Mesenchymal stem cell (in vitro differentiated cells and primary cell): Measurements from ENCODE around the gene TMEM72.
"Not testable (repeated sequence)": the region's sequence is repeated elsewhere in the genome, so short reads cannot be mapped to it uniquely, and the experiment has no call there.

Source experiments
- DNase-seq: peaks from one replicate; pipeline ENCODE4 v3.0.0-alpha.2; 2013
- H2AFZ ChIP-seq: one replicate; pipeline ENCODE4 v1.6.1; 2013; ENCODE audit warnings: low read depth, mild to moderate bottlenecking, control low read depth, inconsistent platforms, low read length, moderate library complexity
- H2AK5ac ChIP-seq: 2 replicates; pipeline ENCODE4 v1.6.1; 2013; ENCODE audit warnings: low read length, moderate library complexity, mild to moderate bottlenecking, inconsistent platforms; ENCODE audit not compliant: severe bottlenecking
- H2BK120ac ChIP-seq: one replicate; pipeline ENCODE4 v1.6.1; 2013; ENCODE audit warnings: low read depth, mild to moderate bottlenecking, inconsistent platforms, low read length, moderate library complexity
- H2BK12ac ChIP-seq, 2 experiments: one replicate each; pipeline ENCODE4 v1.6.1; 2013; ENCODE audit warnings: inconsistent platforms in 2 of 2, low read length in 2 of 2, mild to moderate bottlenecking in 2 of 2, moderate library complexity in 2 of 2, control low read depth in 1 of 2
- H2BK15ac ChIP-seq: one replicate; pipeline ENCODE4 v1.6.1; 2013; ENCODE audit warnings: mild to moderate bottlenecking, low read depth, inconsistent platforms; ENCODE audit not compliant: poor library complexity, severe bottlenecking
- H2BK5ac ChIP-seq: 2 replicates; pipeline ENCODE4 v1.6.1; 2013; ENCODE audit warnings: low read depth, mild to moderate bottlenecking, low read length, control low read depth, inconsistent platforms; ENCODE audit not compliant: poor library complexity, severe bottlenecking
- H3K14ac ChIP-seq, 2 experiments: one replicate each; pipeline ENCODE4 v1.6.1; 2013; ENCODE audit warnings: inconsistent platforms in 2 of 2, low read length in 2 of 2, control low read depth in 1 of 2, mild to moderate bottlenecking in 1 of 2, moderate library complexity in 1 of 2
- H3K18ac ChIP-seq, 2 experiments: one replicate each; pipeline ENCODE4 v1.6.1; 2013; ENCODE audit warnings: inconsistent platforms in 2 of 2, low read length in 2 of 2, control low read depth in 1 of 2, low read depth in 1 of 2, mild to moderate bottlenecking in 1 of 2
- H3K23ac ChIP-seq, 2 experiments: one replicate each; pipeline ENCODE4 v1.6.1; 2013; ENCODE audit warnings: inconsistent platforms in 2 of 2, low read length in 2 of 2, mild to moderate bottlenecking in 2 of 2, moderate library complexity in 2 of 2, control low read depth in 1 of 2
- H3K27ac ChIP-seq: 2 replicates; pipeline ENCODE4 v1.5.1; 2013; ENCODE audit warnings: mild to moderate bottlenecking, moderate library complexity, low read length, control low read depth, inconsistent platforms; ENCODE audit not compliant: poor library complexity, severe bottlenecking
- H3K27me3 ChIP-seq, 2 experiments: 2 replicates each; pipeline versions ENCODE4 v1.6.1 to v1.7.0; 2013; ENCODE audit warnings: low read length in 2 of 2, mild to moderate bottlenecking in 2 of 2, moderate library complexity in 2 of 2, control low read depth in 1 of 2, inconsistent platforms in 1 of 2; ENCODE audit not compliant: control insufficient read depth in 1 of 2, insufficient read depth in 1 of 2
- H3K36me3 ChIP-seq, 2 experiments: 2 replicates each; pipeline versions ENCODE4 v1.6.1 to v1.7.0; 2013; ENCODE audit warnings: low read length in 2 of 2, control low read depth in 1 of 2, inconsistent platforms in 1 of 2, low read depth in 1 of 2, mild to moderate bottlenecking in 1 of 2; ENCODE audit not compliant: insufficient read depth in 2 of 2, control insufficient read depth in 1 of 2
- H3K4ac ChIP-seq, 2 experiments: one replicate each; pipeline ENCODE4 v1.6.1; 2013; ENCODE audit warnings: inconsistent platforms in 2 of 2, low read length in 2 of 2, mild to moderate bottlenecking in 2 of 2, moderate library complexity in 2 of 2, control low read depth in 1 of 2, low read depth in 1 of 2
- H3K4me1 ChIP-seq: 2 replicates; pipeline ENCODE4 v1.6.1; 2013; ENCODE audit warnings: low read depth, low read length, control low read depth; ENCODE audit not compliant: control insufficient read depth, insufficient read depth
- H3K4me2 ChIP-seq: 2 replicates; pipeline ENCODE4 v1.6.1; 2013; ENCODE audit warnings: low read length, mild to moderate bottlenecking, inconsistent platforms; ENCODE audit not compliant: poor library complexity, severe bottlenecking
- H3K4me3 ChIP-seq, 2 experiments: 2 replicates each; pipeline versions ENCODE4 v1.5.1 to v1.7.0; 2013; ENCODE audit warnings: low read length in 2 of 2, mild to moderate bottlenecking in 2 of 2, control low read depth in 1 of 2, low read depth in 1 of 2; ENCODE audit not compliant: insufficient read depth in 1 of 2
- H3K79me1 ChIP-seq: replicated peaks from 2 replicates; pipeline ENCODE4 v1.6.1; 2013; ENCODE audit warnings: mild to moderate bottlenecking, control low read depth, low read length, inconsistent platforms; ENCODE audit not compliant: poor library complexity, severe bottlenecking
- H3K9ac ChIP-seq: 2 replicates; pipeline ENCODE4 v1.7.0; 2013; ENCODE audit warnings: mild to moderate bottlenecking, low read length, moderate library complexity
- H3K9me3 ChIP-seq: 2 replicates; pipeline ENCODE4 v1.7.0; 2013; ENCODE audit warnings: mild to moderate bottlenecking, low read length; ENCODE audit not compliant: control insufficient read depth
- H4K8ac ChIP-seq: one replicate; pipeline ENCODE4 v1.6.1; 2013; ENCODE audit warnings: inconsistent platforms, mild to moderate bottlenecking, low read length, moderate library complexity
- H4K91ac ChIP-seq: one replicate; pipeline ENCODE4 v1.6.1; 2013; ENCODE audit warnings: mild to moderate bottlenecking, low read length, inconsistent platforms
- WGBS: methylation state at CpG from one replicate; pipeline ENCODE4 v1.1.7; 2013; ENCODE audit warnings: mixed read lengths; 5-methylcytosine and 5-hydroxymethylcytosine counted together

Gene TMEM72

DNA sequence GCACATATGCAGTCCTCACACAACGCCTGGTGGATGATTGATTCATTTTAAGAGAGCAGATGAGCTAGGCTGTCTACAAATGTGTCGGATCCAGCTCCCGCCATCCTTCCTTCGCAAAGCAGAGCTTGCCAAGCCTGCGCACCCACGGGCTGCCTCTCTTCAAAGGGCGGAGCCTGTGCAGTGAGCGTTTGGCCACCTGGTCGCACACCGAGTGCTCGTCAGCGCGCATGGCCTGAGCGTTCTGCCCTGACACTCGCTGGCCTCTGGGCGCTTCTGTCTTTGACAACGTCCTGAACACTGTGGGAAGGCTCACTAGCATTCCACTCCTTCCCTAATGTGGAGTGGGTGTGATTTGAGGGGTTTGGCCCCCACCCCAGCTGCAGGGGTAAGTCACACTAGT is 47.1 kb upstream of the TMEM72 start:
- Histone ChIP-seq H3K36me3 (no peaks in the 10 kb centered on the region), H3K4me3 (peak overlapping the region in 1 of 2 experiments; percentile 79), H3K9me3 (no peaks in the 10 kb centered on the region), H4K8ac (peak overlapping the region; percentile 67), H2BK12ac (peak overlapping the region; percentile 20 to 47), H3K23ac (no peak overlapping the region), H3K18ac (peak overlapping the region; percentile 88 to 94), H3K9ac (peak overlapping the region; percentile 92), H2BK5ac (no peak overlapping the region), H2AK5ac (peak overlapping the region; percentile 33), H2BK15ac (no peak overlapping the region), H3K14ac (peak overlapping the region in 1 of 2 experiments; percentile 5), H3K27me3 (peaks cover 0 to 6% of the 10 kb centered on the region in 2 experiments), H3K4ac (peak overlapping the region; percentile 80 to 89), H3K4me2 (peak overlapping the region; percentile 82), H3K27ac (no peak overlapping the region), H2BK120ac (no peak overlapping the region), H3K79me1 (no peaks in the 10 kb centered on the region), H2AFZ (no peak overlapping the region), H3K4me1 (peaks cover 19% of the 10 kb centered on the region), H4K91ac (peak overlapping the region; percentile 89)
- 46% methylated on average over 17 of the region's 17 CpGs for WGBS
- DNase-seq, result peak; percentile 26

DNA sequence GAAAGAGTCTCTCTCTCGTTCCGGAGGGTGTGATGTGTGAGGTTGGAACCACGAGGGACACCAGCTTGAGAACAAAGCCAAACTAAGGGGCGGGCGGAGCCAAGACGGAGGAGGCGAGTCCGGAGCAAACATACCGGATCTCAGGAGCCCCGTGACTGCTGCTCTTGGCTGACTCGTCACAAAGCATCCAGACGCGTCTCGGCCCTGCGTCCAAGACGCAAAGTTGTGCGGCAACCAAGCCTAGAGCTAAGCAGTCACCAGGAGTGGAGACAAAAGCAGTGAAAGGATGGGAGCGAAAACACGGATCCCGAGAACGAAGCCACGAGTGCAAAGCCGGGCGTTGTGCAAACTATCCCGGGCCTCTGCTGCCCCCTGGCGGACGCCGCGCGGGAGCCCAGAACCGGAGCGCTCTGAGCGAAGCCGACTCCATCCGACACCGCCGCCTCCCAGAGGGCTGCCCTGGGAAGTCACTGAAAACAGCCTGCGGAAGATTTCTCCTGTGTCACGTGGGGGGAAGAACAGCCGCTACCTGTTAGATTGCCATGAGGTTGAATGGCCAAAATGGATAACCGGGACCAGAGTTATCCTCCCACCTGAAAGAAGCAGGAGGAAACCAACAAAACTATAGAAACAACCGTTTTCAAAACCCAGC is 46.4 kb upstream of the TMEM72 start:
- Histone ChIP-seq H3K79me1 (no peaks in the 10 kb centered on the region), H3K27ac (no peak overlapping the region), H3K9me3 (no peaks in the 10 kb centered on the region), H2BK15ac (peak overlapping the region; percentile 73), H3K18ac (peak overlapping the region; percentile 88 to 94), H3K36me3 (no peaks in the 10 kb centered on the region), H3K4ac (peak overlapping the region; percentile 80 to 89), H3K9ac (peak overlapping the region; percentile 92), H3K4me1 (peaks cover 19% of the 10 kb centered on the region), H3K4me2 (peak overlapping the region; percentile 82), H2AK5ac (no peak overlapping the region), H3K23ac (peak overlapping the region in 1 of 2 experiments; percentile 61), H3K27me3 (peaks cover 0 to 9% of the 10 kb centered on the region in 2 experiments), H2AFZ (peak overlapping the region; percentile 79), H3K14ac (peak overlapping the region in 1 of 2 experiments; percentile 82), H2BK5ac (peak overlapping the region; percentile 37), H4K91ac (peak overlapping the region; percentile 89), H3K4me3 (peak overlapping the region; percentile 57 to 79), H2BK12ac (peak overlapping the region; percentile 47 to 86), H2BK120ac (peak overlapping the region; percentile 42), H4K8ac (peak overlapping the region; percentile 67)
- peak; percentile 85 for DNase-seq
- 3% methylated on average over 42 of the region's 42 CpGs for WGBS

DNA sequence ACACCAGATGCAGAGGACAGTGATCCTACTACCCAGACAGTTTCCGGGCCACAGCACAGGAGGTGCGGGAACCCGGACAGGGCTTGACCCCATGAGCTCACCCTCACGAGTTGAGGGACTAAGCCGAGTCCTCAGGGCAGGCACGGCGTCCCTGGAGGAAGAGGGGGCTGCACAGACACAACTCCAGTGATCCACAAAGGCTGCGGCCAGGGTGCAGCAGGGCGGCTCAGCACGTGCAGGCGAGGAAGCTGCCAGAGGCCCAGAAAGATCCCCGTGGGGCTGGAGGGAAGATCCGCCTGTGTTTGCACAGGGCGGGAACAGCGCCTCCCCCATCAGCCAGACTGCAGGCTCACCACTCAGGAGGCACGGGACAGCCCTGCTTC is 45.9 kb upstream of the TMEM72 start:
- peak overlapping the region; percentile 80 for H4K8ac ChIP-seq
- H3K23ac ChIP-seq, result no peak overlapping the region
- peaks cover 19% of the 10 kb centered on the region for H3K4me1 ChIP-seq
- H4K91ac ChIP-seq, result peak overlapping the region; percentile 58
- H3K36me3 ChIP-seq, result no peaks in the 10 kb centered on the region
- peak overlapping the region; percentile 26 for H3K4me2 ChIP-seq
- H3K4me3 ChIP-seq, result peak overlapping the region in 1 of 2 experiments; percentile 79
- WGBS, result 66% methylated on average over 16 of the region's 16 CpGs
- H2BK15ac ChIP-seq, result no peak overlapping the region
- H3K4ac ChIP-seq, result peak overlapping the region in 1 of 2 experiments; percentile 60
- no peak overlapping the region for H2BK5ac ChIP-seq
- no peak overlapping the region for H3K27ac ChIP-seq
- peak overlapping the region; percentile 74 to 79 for H3K18ac ChIP-seq
- no peak overlapping the region for H2AK5ac ChIP-seq
- H2BK120ac ChIP-seq, result no peak overlapping the region
- H3K14ac ChIP-seq, result peak overlapping the region in 1 of 2 experiments; percentile 26
- H2BK12ac ChIP-seq, result peak overlapping the region in 1 of 2 experiments; percentile 91
- no peaks in the 10 kb centered on the region for H3K79me1 ChIP-seq
- no peak overlapping the region for H2AFZ ChIP-seq
- DNase-seq, result no peak
- peak overlapping the region; percentile 92 for H3K9ac ChIP-seq
- H3K27me3 ChIP-seq, result peaks cover 0 to 9% of the 10 kb centered on the region in 2 experiments
- H3K9me3 ChIP-seq, result no peaks in the 10 kb centered on the region

DNA sequence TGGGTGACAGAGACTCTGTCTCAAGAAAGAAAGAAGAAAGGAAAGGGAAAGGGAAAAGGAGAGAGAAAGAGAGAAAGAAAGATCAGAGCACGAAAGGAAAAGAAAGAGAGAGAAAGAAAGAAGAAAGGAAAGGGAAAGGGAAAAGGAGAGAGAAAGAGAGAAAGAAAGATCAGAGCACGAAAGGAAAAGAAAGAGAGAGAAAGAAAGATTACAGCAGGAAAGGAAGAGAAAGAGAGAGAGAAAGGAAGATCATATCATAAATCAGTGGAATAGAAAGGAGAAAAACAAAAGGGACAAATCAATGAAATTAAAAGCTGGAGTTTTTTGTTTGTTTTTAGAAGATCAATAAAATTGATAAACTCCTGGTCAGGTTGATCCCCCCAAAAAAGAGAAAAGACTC is 44.8 kb upstream of the TMEM72 start:
- not testable (repeated sequence) for H2AK5ac ChIP-seq, DNase-seq, H3K4ac ChIP-seq, H3K36me3 ChIP-seq, H3K14ac ChIP-seq, H3K27me3 ChIP-seq, H3K23ac ChIP-seq, H2BK15ac ChIP-seq, H2AFZ ChIP-seq, H4K8ac ChIP-seq, H4K91ac ChIP-seq, H2BK120ac ChIP-seq, H2BK5ac ChIP-seq, H3K9ac ChIP-seq, H3K4me2 ChIP-seq, H3K79me1 ChIP-seq, H3K9me3 ChIP-seq, H3K27ac ChIP-seq, H3K18ac ChIP-seq, H2BK12ac ChIP-seq, H3K4me3 ChIP-seq
- H3K4me1 ChIP-seq, result peaks cover 13% of the 10 kb centered on the region
- 91% methylated on average over 2 of the region's 2 CpGs for WGBS
